ENCODE results near the gene PDE1C. TPM values are rescaled to one million over a fixed set of nuclear protein-coding genes. Genes with fewer than 3 reads are reported as not detected.
"Not testable (repeated sequence)": the region's sequence is repeated elsewhere in the genome, so short reads cannot be mapped to it uniquely, and the experiment has no call there.

The PDE1C gene
- total RNA-seq, 1 donor from 2014 or later, result 23.3 TPM

- ATAC-seq, result no peak
- no peak for DNase-seq (ENCODE audit: low spot score)
- intact Hi-C loops (cut with DNase I), result no loop called here
Measured at GRCh38 chr7:32077806-32078205, 7.6 kb upstream of the PDE1C start.

GRCh38 chr7:32076802-32077201, 6.6 kb upstream of the PDE1C start:
- intact Hi-C loops (cut with DNase I); DNase-seq (ENCODE audit: low spot score); ATAC-seq: not testable (repeated sequence)

GRCh38 chr7:32075612-32076011, 5.4 kb upstream of the PDE1C start:
- no peak for ATAC-seq
- intact Hi-C loops (cut with DNase I), result no loop called here
- no peak for DNase-seq (ENCODE audit: low spot score)

- intact Hi-C loops (cut with DNase I), result no loop called here
- ATAC-seq (no peak), DNase-seq (ENCODE audit: low spot score) (no peak)
Measured at GRCh38 chr7:32074787-32075585, 4.8 kb upstream of the PDE1C start.

- ATAC-seq, result no peak
- intact Hi-C loops (cut with DNase I), result no loop called here
- no peak for DNase-seq (ENCODE audit: low spot score)
Measured at GRCh38 chr7:32073533-32073932, 3.3 kb upstream of the PDE1C start.

GRCh38 chr7:32072397-32072796, 2.2 kb upstream of the PDE1C start:
- no peak for ATAC-seq
- intact Hi-C loops (cut with DNase I), result no loop called here
- DNase-seq (ENCODE audit: low spot score), result no peak

- intact Hi-C loops (cut with DNase I), result no loop called here
- ATAC-seq (no peak), DNase-seq (ENCODE audit: low spot score) (no peak)
Measured at GRCh38 chr7:32071466-32072091, 1.4 kb upstream of the PDE1C start.

- ATAC-seq, result no peak
- intact Hi-C loops (cut with DNase I), result no loop called here
Measured at GRCh38 chr7:32070051-32070405, 179 bp downstream of the PDE1C start.

GRCh38 chr7:32069116-32069650, 1.0 kb downstream of the PDE1C start:
- DNase-seq (ENCODE audit: low spot score), result no peak
- no peak for ATAC-seq
- intact Hi-C loops (cut with DNase I), result no loop called here

More at GRCh38 chr7:32070051-32070405, 179 bp downstream of the PDE1C start:
- no peak for DNase-seq (ENCODE audit: low spot score)

GRCh38 chr7:32068411-32069101, 1.7 kb downstream of the PDE1C start:
- intact Hi-C loops (cut with DNase I), result no loop called here
- no peak for DNase-seq (ENCODE audit: low spot score)
- no peak for ATAC-seq

- intact Hi-C loops (cut with DNase I), result no loop called here
- ATAC-seq, result no peak
- no peak for DNase-seq (ENCODE audit: low spot score)
Measured at GRCh38 chr7:32066441-32066840, 3.8 kb downstream of the PDE1C start.

GRCh38 chr7:32063614-32064013, 6.6 kb downstream of the PDE1C start:
- ATAC-seq (no peak), DNase-seq (ENCODE audit: low spot score) (no peak)
- intact Hi-C loops (cut with DNase I), result no loop called here

- DNase-seq (ENCODE audit: low spot score) (no peak), ATAC-seq (no peak)
- intact Hi-C loops (cut with DNase I), result no loop called here
Measured at GRCh38 chr7:32062150-32062549, 8.1 kb downstream of the PDE1C start.

GRCh38 chr7:32061346-32061745, 8.9 kb downstream of the PDE1C start:
- intact Hi-C loops (cut with DNase I), result no loop called here
- ATAC-seq, result no peak

GRCh38 chr7:32059289-32060011, 10.8 kb downstream of the PDE1C start:
- ATAC-seq (no peak), DNase-seq (ENCODE audit: low spot score) (no peak)
- intact Hi-C loops (cut with DNase I), result no loop called here

More at GRCh38 chr7:32061346-32061745, 8.9 kb downstream of the PDE1C start:
- DNase-seq (ENCODE audit: low spot score), result no peak

GRCh38 chr7:32058002-32058401, 12.2 kb downstream of the PDE1C start:
- intact Hi-C loops (cut with DNase I), result no loop called here
- ATAC-seq (no peak), DNase-seq (ENCODE audit: low spot score) (no peak)

- DNase-seq (ENCODE audit: low spot score) (no peak), ATAC-seq (no peak)
- intact Hi-C loops (cut with DNase I), result no loop called here
Measured at GRCh38 chr7:32056767-32057166, 13.4 kb downstream of the PDE1C start.

- intact Hi-C loops (cut with DNase I), result no loop called here
- no peak for ATAC-seq
- DNase-seq (ENCODE audit: low spot score), result no peak
Measured at GRCh38 chr7:32053204-32053603, 17.0 kb downstream of the PDE1C start.

GRCh38 chr7:32051128-32051527, 19.1 kb downstream of the PDE1C start:
- ATAC-seq (no peak), DNase-seq (ENCODE audit: low spot score) (no peak)
- intact Hi-C loops (cut with DNase I), result no loop called here
